Measurements from ENCODE around the gene GABBR2. TPM values are rescaled to one million over a fixed set of nuclear protein-coding genes. Genes with fewer than 3 reads are reported as not detected.

Gene GABBR2
- total and polyA plus RNA-seq, 2 experiments from 2014 or later = 0.89 to 1.3 TPM

DNA sequence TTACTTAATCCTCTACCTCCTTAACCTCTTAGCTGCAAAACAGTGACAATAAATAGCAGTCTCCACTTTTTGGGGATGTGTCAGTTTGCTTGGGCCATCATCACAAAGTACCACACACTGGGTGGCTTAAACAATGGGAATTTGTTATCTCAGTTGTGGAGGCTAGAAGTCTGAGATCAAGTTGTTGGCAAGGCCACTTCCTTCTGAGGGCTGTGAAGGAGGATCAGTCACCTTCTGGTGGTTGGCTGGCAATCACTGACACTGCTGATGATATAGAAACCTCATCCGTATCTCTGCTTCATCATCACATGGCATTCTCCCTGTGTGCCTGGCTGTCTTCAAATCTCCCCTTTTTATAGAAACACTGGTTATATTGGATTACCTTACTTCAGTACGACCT is 266.2 kb downstream of the GABBR2 start:
- no peak for DNase-seq (ENCODE audit: low spot score)
- H2AFZ ChIP-seq = no peak overlapping the region
- no peak overlapping the region for H3K27ac Mint-ChIP-seq

DNA sequence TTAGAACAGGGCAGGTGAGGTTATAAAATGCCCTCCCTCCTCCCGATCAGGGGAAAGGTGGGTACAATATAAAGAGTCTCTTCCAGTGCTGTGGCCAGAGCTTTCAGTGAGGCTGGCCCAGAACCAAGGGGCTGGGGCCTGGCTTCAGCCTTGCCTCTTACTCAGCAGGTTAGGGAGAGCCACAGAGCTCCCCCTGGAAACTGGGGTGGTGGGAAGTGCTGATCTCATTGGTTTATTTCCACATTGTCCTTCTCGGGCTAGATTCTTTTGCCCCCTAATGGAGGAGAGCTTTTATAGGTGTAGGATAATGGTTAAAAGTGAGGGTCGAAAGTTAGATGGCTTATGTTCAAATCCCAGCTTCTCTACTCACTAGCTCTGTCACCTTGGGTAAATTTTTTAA is 266.6 kb downstream of the GABBR2 start:
- H2AFZ ChIP-seq = no peak overlapping the region
- Mint-ChIP-seq H3K4me3 (no peak overlapping the region), H3K9me3 (no peaks in the 10 kb centered on the region), H3K27me3 (ENCODE audit: insufficient read depth, low read depth, poor library complexity) (no peaks in the 10 kb centered on the region), H3K4me1 (peaks cover 5% of the 10 kb centered on the region), H3K36me3 (ENCODE audit: low read depth) (no peaks in the 10 kb centered on the region), H3K27ac (no peak overlapping the region)
- no peaks in the 10 kb centered on the region for H3K4me1 ChIP-seq (ENCODE audit: insufficient read depth)
- ATAC-seq (peak; percentile 97), DNase-seq (ENCODE audit: low spot score) (peak; percentile 61)
- H3K36me3 ChIP-seq (ENCODE audit: insufficient read depth) = no peaks in the 10 kb centered on the region
- TF ChIP-seq, protein P1, sequence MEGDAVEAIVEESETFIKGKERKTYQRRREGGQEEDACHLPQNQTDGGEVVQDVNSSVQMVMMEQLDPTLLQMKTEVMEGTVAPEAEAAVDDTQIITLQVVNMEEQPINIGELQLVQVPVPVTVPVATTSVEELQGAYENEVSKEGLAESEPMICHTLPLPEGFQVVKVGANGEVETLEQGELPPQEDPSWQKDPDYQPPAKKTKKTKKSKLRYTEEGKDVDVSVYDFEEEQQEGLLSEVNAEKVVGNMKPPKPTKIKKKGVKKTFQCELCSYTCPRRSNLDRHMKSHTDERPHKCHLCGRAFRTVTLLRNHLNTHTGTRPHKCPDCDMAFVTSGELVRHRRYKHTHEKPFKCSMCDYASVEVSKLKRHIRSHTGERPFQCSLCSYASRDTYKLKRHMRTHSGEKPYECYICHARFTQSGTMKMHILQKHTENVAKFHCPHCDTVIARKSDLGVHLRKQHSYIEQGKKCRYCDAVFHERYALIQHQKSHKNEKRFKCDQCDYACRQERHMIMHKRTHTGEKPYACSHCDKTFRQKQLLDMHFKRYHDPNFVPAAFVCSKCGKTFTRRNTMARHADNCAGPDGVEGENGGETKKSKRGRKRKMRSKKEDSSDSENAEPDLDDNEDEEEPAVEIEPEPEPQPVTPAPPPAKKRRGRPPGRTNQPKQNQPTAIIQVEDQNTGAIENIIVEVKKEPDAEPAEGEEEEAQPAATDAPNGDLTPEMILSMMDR (conservative IDR thresholded peaks at IDR 0.05; ENCODE audit: low read depth in 2 of 2) = peak in 1 of 2 experiments; percentile 47; a peak in 3 of 4 replicates
- TF ChIP-seq, protein P2, sequence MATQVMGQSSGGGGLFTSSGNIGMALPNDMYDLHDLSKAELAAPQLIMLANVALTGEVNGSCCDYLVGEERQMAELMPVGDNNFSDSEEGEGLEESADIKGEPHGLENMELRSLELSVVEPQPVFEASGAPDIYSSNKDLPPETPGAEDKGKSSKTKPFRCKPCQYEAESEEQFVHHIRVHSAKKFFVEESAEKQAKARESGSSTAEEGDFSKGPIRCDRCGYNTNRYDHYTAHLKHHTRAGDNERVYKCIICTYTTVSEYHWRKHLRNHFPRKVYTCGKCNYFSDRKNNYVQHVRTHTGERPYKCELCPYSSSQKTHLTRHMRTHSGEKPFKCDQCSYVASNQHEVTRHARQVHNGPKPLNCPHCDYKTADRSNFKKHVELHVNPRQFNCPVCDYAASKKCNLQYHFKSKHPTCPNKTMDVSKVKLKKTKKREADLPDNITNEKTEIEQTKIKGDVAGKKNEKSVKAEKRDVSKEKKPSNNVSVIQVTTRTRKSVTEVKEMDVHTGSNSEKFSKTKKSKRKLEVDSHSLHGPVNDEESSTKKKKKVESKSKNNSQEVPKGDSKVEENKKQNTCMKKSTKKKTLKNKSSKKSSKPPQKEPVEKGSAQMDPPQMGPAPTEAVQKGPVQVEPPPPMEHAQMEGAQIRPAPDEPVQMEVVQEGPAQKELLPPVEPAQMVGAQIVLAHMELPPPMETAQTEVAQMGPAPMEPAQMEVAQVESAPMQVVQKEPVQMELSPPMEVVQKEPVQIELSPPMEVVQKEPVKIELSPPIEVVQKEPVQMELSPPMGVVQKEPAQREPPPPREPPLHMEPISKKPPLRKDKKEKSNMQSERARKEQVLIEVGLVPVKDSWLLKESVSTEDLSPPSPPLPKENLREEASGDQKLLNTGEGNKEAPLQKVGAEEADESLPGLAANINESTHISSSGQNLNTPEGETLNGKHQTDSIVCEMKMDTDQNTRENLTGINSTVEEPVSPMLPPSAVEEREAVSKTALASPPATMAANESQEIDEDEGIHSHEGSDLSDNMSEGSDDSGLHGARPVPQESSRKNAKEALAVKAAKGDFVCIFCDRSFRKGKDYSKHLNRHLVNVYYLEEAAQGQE (IDR thresholded peaks at IDR 0.05; ENCODE audit: unreplicated experiment) = no peak
- no peak for TF ChIP-seq CREB1 (CRISPR knock-in tag; IDR thresholded peaks at IDR 0.05; ENCODE audit: low read depth)
- no peak for TF ChIP-seq EZH2 (IDR thresholded peaks at IDR 0.05; ENCODE audit: low read depth, unreplicated experiment)
- TF ChIP-seq, protein P3, sequence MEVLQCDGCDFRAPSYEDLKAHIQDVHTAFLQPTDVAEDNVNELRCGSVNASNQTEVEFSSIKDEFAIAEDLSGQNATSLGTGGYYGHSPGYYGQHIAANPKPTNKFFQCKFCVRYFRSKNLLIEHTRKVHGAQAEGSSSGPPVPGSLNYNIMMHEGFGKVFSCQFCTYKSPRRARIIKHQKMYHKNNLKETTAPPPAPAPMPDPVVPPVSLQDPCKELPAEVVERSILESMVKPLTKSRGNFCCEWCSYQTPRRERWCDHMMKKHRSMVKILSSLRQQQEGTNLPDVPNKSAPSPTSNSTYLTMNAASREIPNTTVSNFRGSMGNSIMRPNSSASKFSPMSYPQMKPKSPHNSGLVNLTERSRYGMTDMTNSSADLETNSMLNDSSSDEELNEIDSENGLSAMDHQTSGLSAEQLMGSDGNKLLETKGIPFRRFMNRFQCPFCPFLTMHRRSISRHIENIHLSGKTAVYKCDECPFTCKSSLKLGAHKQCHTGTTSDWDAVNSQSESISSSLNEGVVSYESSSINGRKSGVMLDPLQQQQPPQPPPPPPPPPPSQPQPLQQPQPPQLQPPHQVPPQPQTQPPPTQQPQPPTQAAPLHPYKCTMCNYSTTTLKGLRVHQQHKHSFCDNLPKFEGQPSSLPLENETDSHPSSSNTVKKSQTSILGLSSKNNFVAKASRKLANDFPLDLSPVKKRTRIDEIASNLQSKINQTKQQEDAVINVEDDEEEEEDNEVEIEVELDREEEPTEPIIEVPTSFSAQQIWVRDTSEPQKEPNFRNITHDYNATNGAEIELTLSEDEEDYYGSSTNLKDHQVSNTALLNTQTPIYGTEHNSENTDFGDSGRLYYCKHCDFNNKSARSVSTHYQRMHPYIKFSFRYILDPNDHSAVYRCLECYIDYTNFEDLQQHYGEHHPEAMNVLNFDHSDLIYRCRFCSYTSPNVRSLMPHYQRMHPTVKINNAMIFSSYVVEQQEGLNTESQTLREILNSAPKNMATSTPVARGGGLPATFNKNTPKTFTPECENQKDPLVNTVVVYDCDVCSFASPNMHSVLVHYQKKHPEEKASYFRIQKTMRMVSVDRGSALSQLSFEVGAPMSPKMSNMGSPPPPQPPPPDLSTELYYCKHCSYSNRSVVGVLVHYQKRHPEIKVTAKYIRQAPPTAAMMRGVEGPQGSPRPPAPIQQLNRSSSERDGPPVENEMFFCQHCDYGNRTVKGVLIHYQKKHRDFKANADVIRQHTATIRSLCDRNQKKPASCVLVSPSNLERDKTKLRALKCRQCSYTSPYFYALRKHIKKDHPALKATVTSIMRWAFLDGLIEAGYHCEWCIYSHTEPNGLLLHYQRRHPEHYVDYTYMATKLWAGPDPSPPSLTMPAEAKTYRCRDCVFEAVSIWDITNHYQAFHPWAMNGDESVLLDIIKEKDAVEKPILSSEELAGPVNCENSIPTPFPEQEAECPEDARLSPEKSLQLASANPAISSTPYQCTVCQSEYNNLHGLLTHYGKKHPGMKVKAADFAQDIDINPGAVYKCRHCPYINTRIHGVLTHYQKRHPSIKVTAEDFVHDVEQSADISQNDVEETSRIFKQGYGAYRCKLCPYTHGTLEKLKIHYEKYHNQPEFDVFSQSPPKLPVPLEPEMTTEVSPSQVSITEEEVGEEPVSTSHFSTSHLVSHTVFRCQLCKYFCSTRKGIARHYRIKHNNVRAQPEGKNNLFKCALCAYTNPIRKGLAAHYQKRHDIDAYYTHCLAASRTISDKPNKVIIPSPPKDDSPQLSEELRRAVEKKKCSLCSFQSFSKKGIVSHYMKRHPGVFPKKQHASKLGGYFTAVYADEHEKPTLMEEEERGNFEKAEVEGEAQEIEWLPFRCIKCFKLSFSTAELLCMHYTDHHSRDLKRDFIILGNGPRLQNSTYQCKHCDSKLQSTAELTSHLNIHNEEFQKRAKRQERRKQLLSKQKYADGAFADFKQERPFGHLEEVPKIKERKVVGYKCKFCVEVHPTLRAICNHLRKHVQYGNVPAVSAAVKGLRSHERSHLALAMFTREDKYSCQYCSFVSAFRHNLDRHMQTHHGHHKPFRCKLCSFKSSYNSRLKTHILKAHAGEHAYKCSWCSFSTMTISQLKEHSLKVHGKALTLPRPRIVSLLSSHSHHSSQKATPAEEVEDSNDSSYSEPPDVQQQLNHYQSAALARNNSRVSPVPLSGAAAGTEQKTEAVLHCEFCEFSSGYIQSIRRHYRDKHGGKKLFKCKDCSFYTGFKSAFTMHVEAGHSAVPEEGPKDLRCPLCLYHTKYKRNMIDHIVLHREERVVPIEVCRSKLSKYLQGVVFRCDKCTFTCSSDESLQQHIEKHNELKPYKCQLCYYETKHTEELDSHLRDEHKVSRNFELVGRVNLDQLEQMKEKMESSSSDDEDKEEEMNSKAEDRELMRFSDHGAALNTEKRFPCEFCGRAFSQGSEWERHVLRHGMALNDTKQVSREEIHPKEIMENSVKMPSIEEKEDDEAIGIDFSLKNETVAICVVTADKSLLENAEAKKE (CRISPR knock-in tag; IDR thresholded peaks at IDR 0.05) = no peak
- H4K20me1 ChIP-seq (replicated peaks; ENCODE audit: insufficient read depth) = no peaks in the 10 kb centered on the region
- H3K9me2 ChIP-seq (ENCODE audit: insufficient read depth) = peaks cover 11% of the 10 kb centered on the region
- H3F3A ChIP-seq (replicated peaks; ENCODE audit: low read depth) = no peaks in the 10 kb centered on the region
- no peak overlapping the region for H3K4me3 ChIP-seq
- no peaks in the 10 kb centered on the region for H3K27me3 ChIP-seq (ENCODE audit: insufficient read depth)
- H3K79me2 ChIP-seq (replicated peaks; ENCODE audit: insufficient read depth) = no peaks in the 10 kb centered on the region
- no peak overlapping the region for H3K4me2 ChIP-seq
- no peak overlapping the region for H3K27ac ChIP-seq (ENCODE audit: low read depth)

More for the DNA sequence above, 266.2 kb downstream of the GABBR2 start:
- H3K27me3 ChIP-seq (ENCODE audit: insufficient read depth) = no peaks in the 10 kb centered on the region
- no peaks in the 10 kb centered on the region for H3K4me1 ChIP-seq (ENCODE audit: insufficient read depth)
- H3K4me2 ChIP-seq = no peak overlapping the region
- H4K20me1 ChIP-seq (replicated peaks; ENCODE audit: insufficient read depth) = no peaks in the 10 kb centered on the region
- H3K79me2 ChIP-seq (replicated peaks; ENCODE audit: insufficient read depth) = no peaks in the 10 kb centered on the region
- H3K27ac ChIP-seq (ENCODE audit: low read depth) = no peak overlapping the region
- TF ChIP-seq CREB1 (CRISPR knock-in tag; IDR thresholded peaks at IDR 0.05; ENCODE audit: low read depth) = no peak
- TF ChIP-seq, protein P4, sequence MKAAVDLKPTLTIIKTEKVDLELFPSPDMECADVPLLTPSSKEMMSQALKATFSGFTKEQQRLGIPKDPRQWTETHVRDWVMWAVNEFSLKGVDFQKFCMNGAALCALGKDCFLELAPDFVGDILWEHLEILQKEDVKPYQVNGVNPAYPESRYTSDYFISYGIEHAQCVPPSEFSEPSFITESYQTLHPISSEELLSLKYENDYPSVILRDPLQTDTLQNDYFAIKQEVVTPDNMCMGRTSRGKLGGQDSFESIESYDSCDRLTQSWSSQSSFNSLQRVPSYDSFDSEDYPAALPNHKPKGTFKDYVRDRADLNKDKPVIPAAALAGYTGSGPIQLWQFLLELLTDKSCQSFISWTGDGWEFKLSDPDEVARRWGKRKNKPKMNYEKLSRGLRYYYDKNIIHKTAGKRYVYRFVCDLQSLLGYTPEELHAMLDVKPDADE (IDR thresholded peaks at IDR 0.05) = no peak
- TF ChIP-seq ZNF114 (CRISPR knock-in tag; IDR thresholded peaks at IDR 0.05) = no peak
- no peak for TF ChIP-seq EZH2phosphoT487 (IDR thresholded peaks at IDR 0.05; ENCODE audit: unreplicated experiment)
- no peak overlapping the region for H3K4me3 Mint-ChIP-seq
- H3F3A ChIP-seq (replicated peaks; ENCODE audit: low read depth) = no peaks in the 10 kb centered on the region
- H3K36me3 ChIP-seq (ENCODE audit: insufficient read depth) = no peaks in the 10 kb centered on the region
- no peaks in the 10 kb centered on the region for H3K36me3 Mint-ChIP-seq (ENCODE audit: low read depth)
- H3K9me3 Mint-ChIP-seq = no peaks in the 10 kb centered on the region
- H3K4me1 Mint-ChIP-seq = peaks cover 5% of the 10 kb centered on the region
- H3K9me2 ChIP-seq (ENCODE audit: insufficient read depth) = peaks cover 8% of the 10 kb centered on the region
- no peak overlapping the region for H3K4me3 ChIP-seq
- no peaks in the 10 kb centered on the region for H3K27me3 Mint-ChIP-seq (ENCODE audit: insufficient read depth, low read depth, poor library complexity)
- no peak for ATAC-seq

Measured in GM23338 (cell line).